T-cell (primary cell): Measurements from ENCODE around the gene SH2D7. TPM values are rescaled to one million over a fixed set of nuclear protein-coding genes. Genes with fewer than 3 reads are reported as not detected.

Source experiments
- ATAC-seq, 4 experiments: fragments of 200-7000 bp in 3 of 4; fragments of 150-1000 bp in 1 of 4; cut with Tn5 transposase; replicated peaks in 1 of 4; 1 replicate in 3 of 4; 2 replicates in 1 of 4; pipeline ENCODE4 v1.10.0; 2021; ENCODE audit warnings: moderate library complexity in 3 of 4, mild to moderate bottlenecking in 2 of 4, moderate number of reproducible peaks in 1 of 4
- CTCF ChIA-PET, 2 donors: fragments of 300-600 bp; sonication (Branson Sonifier 250); formaldehyde crosslinking; loops; one replicate each; lab custom pipeline; 2022; ENCODE audit warnings: antibody characterized with exemption in 2 of 2; lab: Charles Lee
- POLR2A ChIA-PET, 2 donors: fragments of 300-600 bp; sonication (Branson Sonifier 250); formaldehyde crosslinking; loops; one replicate each; lab custom pipeline; 2022; ENCODE audit warnings: antibody characterized with exemption in 2 of 2; lab: Charles Lee
- DNase-seq, 35 experiments: peaks; one replicate each; pipeline versions ENCODE4 v3.0.0 to v3.0.0-alpha.2; 2013 to 2023
- H3K27ac ChIP-seq: one replicate; pipeline ENCODE4 v1.5.1; 2013; ENCODE audit warnings: low read length
- H3K27me3 ChIP-seq, 2 experiments: replicated peaks in 1 of 2; 1 replicate in 1 of 2; 2 replicates in 1 of 2; pipeline versions ENCODE4 v1.6.1 to v1.7.0; 2013; ENCODE audit warnings: low read length in 1 of 2, mixed read lengths in 1 of 2; ENCODE audit not compliant: control insufficient read depth in 2 of 2, insufficient read depth in 2 of 2; ENCODE audit errors: extremely low read depth in 1 of 2
- H3K36me3 ChIP-seq, 2 donors: 1 replicate in 1 of 2; 2 replicates in 1 of 2; pipeline versions ENCODE4 v1.6.1 to v1.7.0; 2013; ENCODE audit warnings: low read length in 1 of 2; ENCODE audit not compliant: control insufficient read depth in 2 of 2, insufficient read depth in 1 of 2; ENCODE audit errors: extremely low read depth in 1 of 2
- H3K4me1 ChIP-seq, 2 experiments: 1 replicate in 1 of 2; 2 replicates in 1 of 2; pipeline versions ENCODE4 v1.6.1 to v1.7.0; 2013; ENCODE audit warnings: low read length in 2 of 2, mixed read lengths in 1 of 2; ENCODE audit not compliant: insufficient read depth in 2 of 2, control insufficient read depth in 1 of 2; ENCODE audit errors: extremely low read depth in 1 of 2
- H3K4me3 ChIP-seq, 2 donors: 1 replicate in 1 of 2; 2 replicates in 1 of 2; pipeline versions ENCODE4 v1.5.1 to v1.7.0; 2013; ENCODE audit warnings: mild to moderate bottlenecking in 2 of 2, low read length in 1 of 2, moderate library complexity in 1 of 2; ENCODE audit not compliant: control insufficient read depth in 1 of 2; ENCODE audit errors: extremely low read depth in 1 of 2
- H3K9me3 ChIP-seq: 2 replicates; pipeline ENCODE4 v1.7.0; 2013
- H3K27ac Mint-ChIP-seq, 2 donors: one replicate each; pipeline ENCODE4 v1.8.0; 2020 to 2021; ENCODE audit warnings: mild to moderate bottlenecking in 2 of 2, mixed read lengths in 2 of 2
- H3K27me3 Mint-ChIP-seq, 2 donors: one replicate each; pipeline ENCODE4 v1.8.0; 2021 to 2022; ENCODE audit warnings: mixed read lengths in 2 of 2
- H3K36me3 Mint-ChIP-seq: one replicate; pipeline ENCODE4 v1.8.0; 2021; ENCODE audit warnings: mixed read lengths
- H3K4me1 Mint-ChIP-seq, 3 donors: one replicate each; pipeline ENCODE4 v1.8.0; 2020 to 2022; ENCODE audit warnings: mixed read lengths in 3 of 3, mild to moderate bottlenecking in 1 of 3
- H3K4me3 Mint-ChIP-seq, 3 donors: one replicate each; pipeline ENCODE4 v1.8.0; 2020 to 2022; ENCODE audit warnings: mild to moderate bottlenecking in 3 of 3, mixed read lengths in 3 of 3, moderate library complexity in 3 of 3
- H3K9me3 Mint-ChIP-seq, 3 donors: one replicate each; pipeline ENCODE4 v1.8.0; 2020 to 2022; ENCODE audit warnings: mixed read lengths in 3 of 3
- WGBS: methylation state at CpG from one replicate; pipeline ENCODE4 v1.1.5; 2013; ENCODE audit warnings: missing lambda C conversion rate; ENCODE audit not compliant: insufficient coverage; 5-methylcytosine and 5-hydroxymethylcytosine counted together
- total RNA-seq, 35 experiments: library from RNA in 6 of 35; stranded (reverse) in 6 of 35; fragments of 120-200 nt in 1 of 35; gene quantifications; one replicate each; pipeline versions ENCODE4 v1.2.1 to v1.2.4 and lab custom pipeline; 2013 to 2026

SH2D7 gene
- total RNA-seq, 5 donors from 2014 or later (not counting 1 experiment from before 2014, with no cell fraction given), result not detected

GRCh38 chr15:78052545-78052944 lies 39.8 kb upstream of the SH2D7 start:
- H3K9me3 Mint-ChIP-seq, result no peaks in the 10 kb centered on the region
- WGBS, result 0% methylated on average over 1 of the region's 5 CpGs
- Histone ChIP-seq H3K4me1 (peaks cover 87 to 91% of the 10 kb centered on the region in 2 experiments), H3K27ac (peak overlapping the region; percentile 77), H3K4me3 (no peak overlapping the region), H3K27me3 (no peaks in the 10 kb centered on the region), H3K9me3 (no peaks in the 10 kb centered on the region), H3K36me3 (peaks cover 0 to 17% of the 10 kb centered on the region in 2 donors)
- CTCF ChIA-PET, result interaction anchor here in 1 of 2 donors (1.2 to 3.2 kb wide), 3 partner anchors 9 to 52 kb away, joined by 3 to 33 read pairs (median 6); no protein-coding TSS in a partner anchor
- H3K36me3 Mint-ChIP-seq, result peaks cover 17% of the 10 kb centered on the region
- H3K27me3 Mint-ChIP-seq, result no peaks in the 10 kb centered on the region
- ATAC-seq, result no peak
- peaks cover 99 to 100% (median 99%) of the 10 kb centered on the region in 3 donors for H3K4me1 Mint-ChIP-seq
- H3K27ac Mint-ChIP-seq, result peak overlapping the region; percentile 95 to 96
- H3K4me3 Mint-ChIP-seq, result peak overlapping the region; percentile 50 to 78 (median 59)
- no peak for DNase-seq
- POLR2A ChIA-PET, result interaction anchor here (0.6 to 1.8 kb wide), 6 partner anchors 10 to 138 kb away, joined by 3 to 7 read pairs (median 4); no protein-coding TSS in a partner anchor

- ATAC-seq, result no peak
- Histone ChIP-seq H3K4me1 (peaks cover 86 to 87% of the 10 kb centered on the region in 2 experiments), H3K27me3 (no peaks in the 10 kb centered on the region), H3K4me3 (no peak overlapping the region), H3K9me3 (no peaks in the 10 kb centered on the region), H3K36me3 (peaks cover 0 to 13% of the 10 kb centered on the region in 2 donors), H3K27ac (peak overlapping the region; percentile 77)
- Mint-ChIP-seq H3K4me1 (peaks cover 99 to 100% (median 99%) of the 10 kb centered on the region in 3 donors), H3K27ac (peak overlapping the region; percentile 95 to 96), H3K27me3 (no peaks in the 10 kb centered on the region), H3K9me3 (no peaks in the 10 kb centered on the region), H3K36me3 (peaks cover 21% of the 10 kb centered on the region), H3K4me3 (peak overlapping the region in 1 of 3 donors; percentile 67)
- no peak for DNase-seq
- ChIA-PET CTCF (interaction anchor here in 1 of 2 donors (0.9 to 1.8 kb wide), 2 partner anchors 10 to 19 kb away, joined by 3 to 5 read pairs; no protein-coding TSS in a partner anchor), POLR2A (interaction anchor here (0.6 to 1.4 kb wide), 2 partner anchors 13 to 21 kb away, joined by 3 to 4 read pairs; no protein-coding TSS in a partner anchor)
- no CpG with 5 or more reads among the region's 2 CpGs for WGBS
Observed at GRCh38 chr15:78054518-78054917, 37.8 kb upstream of the SH2D7 start.

GRCh38 chr15:78054966-78055365 lies 37.4 kb upstream of the SH2D7 start:
- H3K27ac Mint-ChIP-seq, result peak overlapping the region; percentile 95 to 96
- WGBS, result no CpG with 5 or more reads among the region's 1 CpG
- peak in 24 of 35 experiments; percentile 22 to 75 (median 52) for DNase-seq
- peaks cover 99 to 100% (median 99%) of the 10 kb centered on the region in 3 donors for H3K4me1 Mint-ChIP-seq
- POLR2A ChIA-PET, result interaction anchor here (0.6 to 1.4 kb wide), 2 partner anchors 12 to 21 kb away, joined by 3 to 4 read pairs; no protein-coding TSS in a partner anchor
- H3K9me3 Mint-ChIP-seq, result no peaks in the 10 kb centered on the region
- Histone ChIP-seq H3K27me3 (no peaks in the 10 kb centered on the region), H3K4me1 (peaks cover 85 to 86% of the 10 kb centered on the region in 2 experiments), H3K27ac (peak overlapping the region; percentile 77), H3K4me3 (no peak overlapping the region), H3K36me3 (peaks cover 0 to 13% of the 10 kb centered on the region in 2 donors), H3K9me3 (no peaks in the 10 kb centered on the region)
- ATAC-seq, result peak in 3 of 4 experiments; percentile 26 to 51 (median 34)
- CTCF ChIA-PET, result interaction anchor here in 1 of 2 donors (1.8 kb wide), 1 partner anchor 19 kb away, joined by 5 read pairs; no protein-coding TSS in a partner anchor
- peak overlapping the region in 2 of 3 donors; percentile 13 to 67 for H3K4me3 Mint-ChIP-seq
- peaks cover 21% of the 10 kb centered on the region for H3K36me3 Mint-ChIP-seq
- no peaks in the 10 kb centered on the region for H3K27me3 Mint-ChIP-seq

DNA sequence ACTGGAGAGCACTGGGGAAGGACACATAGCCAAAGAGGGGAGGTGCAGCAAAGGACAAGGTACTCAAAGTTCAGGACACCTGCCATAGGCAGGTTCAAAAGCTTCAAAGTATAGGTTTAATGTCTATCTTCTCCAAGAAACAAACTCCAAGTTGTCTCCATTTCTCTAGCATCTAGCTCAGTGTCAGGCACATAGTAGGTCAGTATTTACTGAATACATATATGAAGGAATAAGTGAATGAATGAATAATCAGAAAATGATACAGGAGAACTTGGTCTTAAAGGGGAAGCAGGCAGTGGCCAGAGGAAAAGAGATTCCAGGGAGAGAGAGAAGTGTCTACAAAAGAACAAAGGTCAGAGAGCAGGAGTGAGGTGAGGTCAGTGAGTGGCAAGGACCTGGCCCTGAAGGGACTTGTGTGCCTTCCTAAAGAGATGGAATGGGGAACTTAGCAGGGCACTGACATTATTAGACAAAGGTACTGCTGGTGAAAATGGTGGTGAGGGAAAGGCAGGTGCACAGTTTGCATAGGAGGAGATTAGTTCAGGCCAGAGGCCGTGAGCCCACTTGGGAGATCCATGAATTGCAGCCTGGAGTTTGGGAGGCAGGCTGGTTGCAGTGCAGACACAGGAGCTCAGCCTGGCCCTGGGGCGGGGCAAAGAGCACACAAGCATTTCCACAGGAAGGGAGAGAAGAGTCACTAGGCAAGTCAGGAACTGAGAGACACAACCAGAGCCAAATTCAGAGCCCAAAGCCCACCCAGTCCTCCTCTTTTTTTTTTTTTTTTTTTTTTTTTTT lies 36.2 kb upstream of the SH2D7 start:
- ChIA-PET POLR2A (interaction anchor here (0.7 to 1.0 kb wide), 2 partner anchors 9 to 21 kb away, joined by 3 to 9 read pairs; no protein-coding TSS in a partner anchor), CTCF (interaction anchor here (0.6 to 1.5 kb wide), 4 partner anchors 9 to 466 kb away, joined by 3 to 5 read pairs (median 3); no protein-coding TSS in a partner anchor)
- peak overlapping the region; percentile 50 to 67 (median 56) for H3K4me3 Mint-ChIP-seq
- peaks cover 94 to 95% (median 95%) of the 10 kb centered on the region in 3 donors for H3K4me1 Mint-ChIP-seq
- Histone ChIP-seq H3K36me3 (peaks cover 0 to 13% of the 10 kb centered on the region in 2 donors), H3K27ac (peak overlapping the region; percentile 77), H3K9me3 (no peaks in the 10 kb centered on the region), H3K4me3 (peak overlapping the region in 1 of 2 donors; percentile 8), H3K4me1 (peaks cover 77 to 86% of the 10 kb centered on the region in 2 experiments), H3K27me3 (no peaks in the 10 kb centered on the region)
- H3K9me3 Mint-ChIP-seq, result no peaks in the 10 kb centered on the region
- peak overlapping the region; percentile 95 to 96 for H3K27ac Mint-ChIP-seq
- peak in 1 of 35 experiments; percentile 55 for DNase-seq
- H3K36me3 Mint-ChIP-seq, result peaks cover 21% of the 10 kb centered on the region
- no peaks in the 10 kb centered on the region for H3K27me3 Mint-ChIP-seq
- ATAC-seq, result peak; percentile 33 to 53 (median 44)
- 17% methylated on average over 1 of the region's 2 CpGs for WGBS

DNA sequence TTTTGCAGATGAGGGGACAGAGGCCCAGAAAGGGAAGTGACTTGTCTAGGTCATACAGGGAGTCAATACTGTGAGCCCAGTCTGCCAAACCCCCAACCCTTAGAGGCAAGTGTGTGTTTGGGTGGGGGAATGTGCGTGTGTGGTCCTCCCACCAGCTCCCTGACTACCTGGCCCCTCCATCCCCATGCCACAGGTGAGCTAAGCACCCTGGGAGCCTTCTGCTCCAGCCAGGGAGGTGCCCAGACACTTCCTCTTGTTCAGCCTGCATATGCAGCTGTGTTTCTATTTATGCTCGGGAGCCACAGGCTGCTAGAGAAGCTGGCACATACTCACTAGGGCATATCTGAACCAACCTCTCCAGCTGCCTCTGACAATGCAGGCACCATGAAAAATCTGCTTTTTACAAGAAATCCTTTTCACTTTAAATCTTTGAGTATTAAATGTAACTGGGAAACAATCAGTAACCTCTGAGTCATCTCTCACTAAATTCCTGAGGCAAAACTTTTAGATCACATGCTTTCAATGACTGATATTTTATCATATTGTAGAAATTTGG lies 35.6 kb upstream of the SH2D7 start:
- peaks cover 0 to 13% of the 10 kb centered on the region in 2 donors for H3K36me3 ChIP-seq
- H3K36me3 Mint-ChIP-seq, result peaks cover 21% of the 10 kb centered on the region
- H3K4me3 Mint-ChIP-seq, result peak overlapping the region; percentile 4 to 67 (median 32)
- peaks cover 88 to 91% (median 91%) of the 10 kb centered on the region in 3 donors for H3K4me1 Mint-ChIP-seq
- peak overlapping the region; percentile 95 to 96 for H3K27ac Mint-ChIP-seq
- no peaks in the 10 kb centered on the region for H3K27me3 Mint-ChIP-seq
- peak; percentile 58 to 73 (median 66) for ATAC-seq
- peaks cover 71 to 84% of the 10 kb centered on the region in 2 experiments for H3K4me1 ChIP-seq
- no peaks in the 10 kb centered on the region for H3K9me3 Mint-ChIP-seq
- H3K4me3 ChIP-seq, result peak overlapping the region; percentile 8 to 45
- DNase-seq, result peak in 3 of 35 experiments; percentile 33 to 47 (median 36)
- WGBS, result no CpG with 5 or more reads among the region's 2 CpGs
- ChIA-PET CTCF (interaction anchor here in 1 of 2 donors (1.1 to 1.5 kb wide), 2 partner anchors 9 to 12 kb away, joined by 3 to 5 read pairs; no protein-coding TSS in a partner anchor), POLR2A (interaction anchor here in 1 of 2 donors (0.7 kb wide), 1 partner anchor 9 kb away, joined by 9 read pairs; no protein-coding TSS in a partner anchor)
- no peaks in the 10 kb centered on the region for H3K9me3 ChIP-seq
- H3K27me3 ChIP-seq, result no peaks in the 10 kb centered on the region
- peak overlapping the region; percentile 77 for H3K27ac ChIP-seq
